Measurements from ENCODE around the gene FAM222B.

GRCh38 chr17:28861393-28862203 is 19.0 kb upstream of the FAM222B start:
- TF ChIP-seq POLR2AphosphoS5 (IDR thresholded peaks at IDR 0.05) (no peak), CTCF (IDR thresholded peaks at IDR 0.05) (no peak)
